ENCODE measurements around the gene KANK3.

DNA sequence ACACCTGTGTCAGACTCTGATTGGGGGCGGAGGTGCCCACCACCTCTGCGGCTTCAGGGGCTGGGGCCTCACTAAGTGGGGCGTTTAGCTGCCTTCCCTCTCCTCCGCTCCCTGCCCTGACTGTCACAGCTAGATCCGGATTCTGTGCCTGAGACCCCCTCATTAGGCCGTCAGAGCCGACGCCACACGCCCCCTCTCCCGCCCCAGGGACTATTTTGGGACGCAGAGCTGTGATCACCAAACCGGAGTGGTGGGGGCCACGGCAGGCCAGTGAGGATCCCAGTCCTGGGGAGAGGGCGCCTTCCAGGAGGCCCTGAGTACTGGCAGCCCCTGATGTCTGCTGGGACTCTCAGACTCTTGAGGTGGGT is 762 bp downstream of the KANK3 start:
- TF ChIP-seq, protein P1, sequence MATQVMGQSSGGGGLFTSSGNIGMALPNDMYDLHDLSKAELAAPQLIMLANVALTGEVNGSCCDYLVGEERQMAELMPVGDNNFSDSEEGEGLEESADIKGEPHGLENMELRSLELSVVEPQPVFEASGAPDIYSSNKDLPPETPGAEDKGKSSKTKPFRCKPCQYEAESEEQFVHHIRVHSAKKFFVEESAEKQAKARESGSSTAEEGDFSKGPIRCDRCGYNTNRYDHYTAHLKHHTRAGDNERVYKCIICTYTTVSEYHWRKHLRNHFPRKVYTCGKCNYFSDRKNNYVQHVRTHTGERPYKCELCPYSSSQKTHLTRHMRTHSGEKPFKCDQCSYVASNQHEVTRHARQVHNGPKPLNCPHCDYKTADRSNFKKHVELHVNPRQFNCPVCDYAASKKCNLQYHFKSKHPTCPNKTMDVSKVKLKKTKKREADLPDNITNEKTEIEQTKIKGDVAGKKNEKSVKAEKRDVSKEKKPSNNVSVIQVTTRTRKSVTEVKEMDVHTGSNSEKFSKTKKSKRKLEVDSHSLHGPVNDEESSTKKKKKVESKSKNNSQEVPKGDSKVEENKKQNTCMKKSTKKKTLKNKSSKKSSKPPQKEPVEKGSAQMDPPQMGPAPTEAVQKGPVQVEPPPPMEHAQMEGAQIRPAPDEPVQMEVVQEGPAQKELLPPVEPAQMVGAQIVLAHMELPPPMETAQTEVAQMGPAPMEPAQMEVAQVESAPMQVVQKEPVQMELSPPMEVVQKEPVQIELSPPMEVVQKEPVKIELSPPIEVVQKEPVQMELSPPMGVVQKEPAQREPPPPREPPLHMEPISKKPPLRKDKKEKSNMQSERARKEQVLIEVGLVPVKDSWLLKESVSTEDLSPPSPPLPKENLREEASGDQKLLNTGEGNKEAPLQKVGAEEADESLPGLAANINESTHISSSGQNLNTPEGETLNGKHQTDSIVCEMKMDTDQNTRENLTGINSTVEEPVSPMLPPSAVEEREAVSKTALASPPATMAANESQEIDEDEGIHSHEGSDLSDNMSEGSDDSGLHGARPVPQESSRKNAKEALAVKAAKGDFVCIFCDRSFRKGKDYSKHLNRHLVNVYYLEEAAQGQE (IDR thresholded peaks at IDR 0.05; ENCODE audit: insufficient read depth in 1 of 2, low read depth in 2 of 2, low read length in 2 of 2): no peak
- TF ChIP-seq POLR2AphosphoS5 (IDR thresholded peaks at IDR 0.05; ENCODE audit: low read depth, low read length): no peak
- TF ChIP-seq FOXP2 (optimal IDR thresholded peaks at IDR 0.05; ENCODE audit: borderline replicate concordance, extremely low read depth, extremely low read length, insufficient read depth): no peak
- TF ChIP-seq SIN3A (IDR thresholded peaks at IDR 0.05; ENCODE audit: borderline replicate concordance, insufficient read depth, low read length): no peak
